GM23338 (cell line): ENCODE data around the gene PDGFRB.

Experiments used
- CTCF ChIP-seq, 2 experiments: fragments of 200-600 bp in 1 of 2; sonication (generic) in 1 of 2; conservative IDR thresholded peaks; 2 replicates each; pipeline versions ENCODE4 v1.5.1 to v1.6.1; 2016 to 2017; ENCODE audit warnings: antibody characterized with exemption in 2 of 2, low read depth in 2 of 2, mild to moderate bottlenecking in 2 of 2, moderate library complexity in 1 of 2
- EZH2 ChIP-seq: fragments of 200-600 bp; sonication (generic); IDR thresholded peaks from one replicate; pipeline ENCODE4 v1.8.0; 2017; ENCODE audit warnings: antibody characterized with exemption, mild to moderate bottlenecking, low read depth; ENCODE audit not compliant: unreplicated experiment
- POLR2AphosphoS5 ChIP-seq: IDR thresholded peaks from 2 replicates; pipeline ENCODE4 v1.6.1; 2016; ENCODE audit warnings: antibody characterized with exemption, low read depth
- REST ChIP-seq: IDR thresholded peaks from one replicate; pipeline ENCODE4 v1.6.1; 2018; ENCODE audit warnings: antibody characterized with exemption; ENCODE audit not compliant: unreplicated experiment

GRCh38 chr5:150162142-150162513 lies 6.5 kb upstream of the PDGFRB start:
- TF ChIP-seq POLR2AphosphoS5 = no peak
- no peak for TF ChIP-seq EZH2
- no peak for TF ChIP-seq CTCF (conservative IDR thresholded peaks at IDR 0.05; ENCODE audit: low read depth in 2 of 2)
- TF ChIP-seq REST = no peak
